IPS DF 4.7 (cell line): ENCODE measurements around the gene RASA1.
A peak's percentile ranks its signal among the peaks of the same experiment; 100 is the strongest.
"Not testable (repeated sequence)": the region's sequence is repeated elsewhere in the genome, so short reads cannot be mapped to it uniquely, and the experiment has no call there.

Experiments used
- DNase-seq: peaks from one replicate; pipeline ENCODE4 v3.0.0-alpha.2; 2013; ENCODE audit warnings: low spot score; ENCODE audit errors: extremely low read depth

RASA1 gene

GRCh38 chr5:87267574-87268125 lies at the start of gene RASA1:
RASA1 (plus strand) TSS chr5:87267883; CDS start chr5:87268452, 569 bp downstream.
- peak; percentile 72 for DNase-seq

GRCh38 chr5:87229780-87230179 lies 37.9 kb upstream of the RASA1 start:
- DNase-seq: no peak

- no peak for DNase-seq
Observed at GRCh38 chr5:87231037-87231808, 36.5 kb upstream of the RASA1 start.

- no peak for DNase-seq
Observed at GRCh38 chr5:87233143-87233542, 34.5 kb upstream of the RASA1 start.

GRCh38 chr5:87241555-87241954 lies 26.1 kb upstream of the RASA1 start:
- no peak for DNase-seq

- no peak for DNase-seq
Observed at GRCh38 chr5:87242242-87242641, 25.4 kb upstream of the RASA1 start.

GRCh38 chr5:87243161-87243844 lies 24.4 kb upstream of the RASA1 start:
- no peak for DNase-seq

- no peak for DNase-seq
Observed at GRCh38 chr5:87245451-87245850, 22.2 kb upstream of the RASA1 start.

- DNase-seq: no peak
Observed at GRCh38 chr5:87246061-87246460, 21.6 kb upstream of the RASA1 start.

- DNase-seq: no peak
Observed at GRCh38 chr5:87252283-87252605, 15.4 kb upstream of the RASA1 start.

- no peak for DNase-seq
Observed at GRCh38 chr5:87254035-87254434, 13.6 kb upstream of the RASA1 start.

- no peak for DNase-seq
Observed at GRCh38 chr5:87258507-87258906, 9.2 kb upstream of the RASA1 start.

- DNase-seq: no peak
Observed at GRCh38 chr5:87260604-87261192, 7.0 kb upstream of the RASA1 start.

GRCh38 chr5:87263498-87263897 lies 4.2 kb upstream of the RASA1 start:
- DNase-seq: no peak

- no peak for DNase-seq
Observed at GRCh38 chr5:87266914-87267573, 639 bp upstream of the RASA1 start.

- no peak for DNase-seq
Observed at GRCh38 chr5:87268126-87268969, 665 bp downstream of the RASA1 start.

- no peak for DNase-seq
Observed at GRCh38 chr5:87268970-87269377, 1.3 kb downstream of the RASA1 start.

GRCh38 chr5:87270888-87271287 lies 3.2 kb downstream of the RASA1 start:
- not testable (repeated sequence) for DNase-seq

- no peak for DNase-seq
Observed at GRCh38 chr5:87276655-87277054, 9.0 kb downstream of the RASA1 start.

GRCh38 chr5:87277279-87277835 lies 9.7 kb downstream of the RASA1 start:
- DNase-seq: no peak
